HL-60 (cell line): ENCODE data around the gene NXPH1.

ENCODE experiments used
- DNase-seq, 2 experiments: peaks; one replicate each; pipeline ENCODE4 v3.0.0-alpha.2; 2010 to 2020; ENCODE audit warnings: low read depth in 1 of 2, low spot score in 1 of 2
- H3K27ac ChIP-seq: fragments of 250-450 bp; sonication (Bioruptor Pico); replicated peaks from 2 replicates; pipeline ENCODE4 v1.5.1; 2020; ENCODE audit warnings: mild to moderate bottlenecking, moderate library complexity
- H3K27me3 ChIP-seq: fragments of 250-450 bp; sonication (Bioruptor Pico); 2 replicates; pipeline ENCODE4 v1.5.1; 2021; ENCODE audit warnings: mild to moderate bottlenecking, moderate library complexity; ENCODE audit not compliant: insufficient read depth, poor library complexity, severe bottlenecking
- H3K4me3 ChIP-seq: replicated peaks from 2 replicates; pipeline ENCODE4 v1.5.1; 2011; ENCODE audit warnings: mild to moderate bottlenecking, control low read depth, low read length; ENCODE audit not compliant: insufficient read depth
- CTCF ChIP-seq: IDR thresholded peaks from one replicate; pipeline ENCODE4 v1.5.1; 2011; ENCODE audit warnings: low read length, control low read depth, inconsistent platforms; ENCODE audit not compliant: insufficient read depth
- GABPA ChIP-seq: IDR thresholded peaks from 2 replicates; pipeline ENCODE4 v1.6.1; 2012; ENCODE audit warnings: low read depth
- POLR2AphosphoS5 ChIP-seq: IDR thresholded peaks from 2 replicates; pipeline ENCODE4 v1.6.1; 2012; ENCODE audit warnings: low read depth
- REST ChIP-seq: IDR thresholded peaks from 2 replicates; pipeline ENCODE4 v1.6.1; 2012; ENCODE audit warnings: low read depth; ENCODE audit not compliant: insufficient replicate concordance
- SPI1 ChIP-seq: IDR thresholded peaks from 2 replicates; pipeline ENCODE4 v1.6.1; 2012; ENCODE audit warnings: low read depth, mild to moderate bottlenecking, borderline replicate concordance

Gene NXPH1

GRCh38 chr7:8480527-8480926 is 47.1 kb downstream of the NXPH1 start:
- TF ChIP-seq REST (no peak), CTCF (no peak), SPI1 (no peak), POLR2AphosphoS5 (no peak), GABPA (no peak)
- no peaks in the 10 kb centered on the region for H3K27me3 ChIP-seq
- no peak overlapping the region for H3K27ac ChIP-seq
- DNase-seq = no peak
- no peak overlapping the region for H3K4me3 ChIP-seq

- Histone ChIP-seq H3K27me3 (no peaks in the 10 kb centered on the region), H3K4me3 (no peak overlapping the region), H3K27ac (no peak overlapping the region)
- TF ChIP-seq CTCF (no peak), REST (no peak), POLR2AphosphoS5 (no peak), GABPA (no peak), SPI1 (no peak)
- DNase-seq = no peak
These were observed 47.7 kb downstream of the NXPH1 start for GRCh38 chr7:8481096-8481495.

GRCh38 chr7:8481752-8482446 is 48.5 kb downstream of the NXPH1 start:
- Histone ChIP-seq H3K4me3 (no peak overlapping the region), H3K27ac (no peak overlapping the region), H3K27me3 (no peaks in the 10 kb centered on the region)
- no peak for DNase-seq
- no peak for TF ChIP-seq SPI1
- no peak for TF ChIP-seq POLR2AphosphoS5
- no peak for TF ChIP-seq GABPA
- TF ChIP-seq REST = no peak
- no peak for TF ChIP-seq CTCF
